Sigmoid colon (tissue), 4 donors: ENCODE results near the gene FAM114A1.

Experiments
- EP300 ChIP-seq, 4 donors: sonication (generic); formaldehyde crosslinking; IDR thresholded peaks; one replicate each; pipeline ENCODE4 v1.6.1; 2017; ENCODE audit warnings: antibody characterized with exemption in 4 of 4
- POLR2A ChIP-seq, 2 donors: fragments of 450-650 bp; IDR thresholded peaks; one replicate each; pipeline ENCODE4 v1.6.1; 2016; ENCODE audit warnings: antibody characterized with exemption in 2 of 2, mild to moderate bottlenecking in 2 of 2, moderate library complexity in 2 of 2
- POLR2AphosphoS5 ChIP-seq, 4 donors: sonication (generic); formaldehyde crosslinking; IDR thresholded peaks; one replicate each; pipeline ENCODE4 v1.6.1; 2017; ENCODE audit warnings: antibody characterized with exemption in 4 of 4
- TF ChIP-seq, protein P1 (sequence below), 4 experiments: fragments of 450-650 bp in 3 of 4; fragments of 200-600 bp in 1 of 4; IDR thresholded peaks; one replicate each; pipeline ENCODE4 v1.5.1; 2016 to 2019; ENCODE audit warnings: antibody characterized with exemption in 4 of 4, mild to moderate bottlenecking in 3 of 4, moderate library complexity in 2 of 4

GRCh38 chr4:38958453-38959190 lies 91.0 kb downstream of the FAM114A1 start:
- TF ChIP-seq, protein P1, sequence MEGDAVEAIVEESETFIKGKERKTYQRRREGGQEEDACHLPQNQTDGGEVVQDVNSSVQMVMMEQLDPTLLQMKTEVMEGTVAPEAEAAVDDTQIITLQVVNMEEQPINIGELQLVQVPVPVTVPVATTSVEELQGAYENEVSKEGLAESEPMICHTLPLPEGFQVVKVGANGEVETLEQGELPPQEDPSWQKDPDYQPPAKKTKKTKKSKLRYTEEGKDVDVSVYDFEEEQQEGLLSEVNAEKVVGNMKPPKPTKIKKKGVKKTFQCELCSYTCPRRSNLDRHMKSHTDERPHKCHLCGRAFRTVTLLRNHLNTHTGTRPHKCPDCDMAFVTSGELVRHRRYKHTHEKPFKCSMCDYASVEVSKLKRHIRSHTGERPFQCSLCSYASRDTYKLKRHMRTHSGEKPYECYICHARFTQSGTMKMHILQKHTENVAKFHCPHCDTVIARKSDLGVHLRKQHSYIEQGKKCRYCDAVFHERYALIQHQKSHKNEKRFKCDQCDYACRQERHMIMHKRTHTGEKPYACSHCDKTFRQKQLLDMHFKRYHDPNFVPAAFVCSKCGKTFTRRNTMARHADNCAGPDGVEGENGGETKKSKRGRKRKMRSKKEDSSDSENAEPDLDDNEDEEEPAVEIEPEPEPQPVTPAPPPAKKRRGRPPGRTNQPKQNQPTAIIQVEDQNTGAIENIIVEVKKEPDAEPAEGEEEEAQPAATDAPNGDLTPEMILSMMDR (IDR thresholded peaks at IDR 0.05) = no peak
- no peak for TF ChIP-seq EP300 (IDR thresholded peaks at IDR 0.05)
- no peak for TF ChIP-seq POLR2AphosphoS5 (IDR thresholded peaks at IDR 0.05)
- no peak for TF ChIP-seq POLR2A (IDR thresholded peaks at IDR 0.05)
